ENCODE data around the gene ANKRD17.

The ANKRD17 gene

DNA sequence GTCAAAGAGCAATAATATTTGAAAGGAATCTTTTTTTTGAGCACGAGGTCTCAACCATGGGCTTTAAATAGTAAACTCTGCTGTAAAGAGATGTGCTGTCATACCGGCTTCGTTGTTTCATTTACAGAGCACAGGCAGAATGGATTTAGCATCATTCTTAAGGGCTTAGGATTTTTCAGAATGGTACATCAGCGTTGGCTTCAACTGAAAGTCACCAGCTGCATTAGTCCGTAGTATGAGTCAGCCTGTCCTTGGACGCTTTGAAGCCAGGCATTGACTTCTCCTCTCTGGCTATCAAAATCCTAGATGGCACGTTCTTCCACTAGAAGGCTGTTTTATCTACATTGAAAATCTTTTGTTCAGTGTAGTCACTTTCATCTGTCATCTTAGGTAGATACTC, 212.7 kb downstream of the ANKRD17 start:
- no peak for DNase-seq

DNA sequence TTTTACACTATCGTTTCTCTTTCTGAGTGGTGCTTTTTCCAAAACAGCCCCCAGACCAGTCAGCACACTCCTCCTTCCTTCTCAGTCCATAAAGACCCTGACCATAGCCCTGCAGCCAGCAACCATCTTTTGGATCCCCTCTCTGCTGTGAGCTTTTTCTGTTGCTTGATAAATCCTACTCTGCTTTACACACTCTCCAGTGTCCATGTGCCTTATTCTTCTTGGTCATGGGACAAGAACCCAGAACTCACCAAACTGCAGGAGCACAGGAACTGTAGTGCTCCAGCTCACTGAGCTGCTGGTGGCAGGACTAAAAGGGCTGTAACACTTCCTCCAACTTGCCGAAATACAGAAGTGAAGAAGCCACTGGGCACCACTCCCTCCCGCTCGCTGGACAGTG, 221.5 kb downstream of the ANKRD17 start:
- DNase-seq, result no peak

- no peak for DNase-seq
These were observed 222.5 kb downstream of the ANKRD17 start for GRCh38 chr4:73036123-73036522.

- DNase-seq, result no peak
These were observed 223.7 kb downstream of the ANKRD17 start for GRCh38 chr4:73034896-73035295.

DNA sequence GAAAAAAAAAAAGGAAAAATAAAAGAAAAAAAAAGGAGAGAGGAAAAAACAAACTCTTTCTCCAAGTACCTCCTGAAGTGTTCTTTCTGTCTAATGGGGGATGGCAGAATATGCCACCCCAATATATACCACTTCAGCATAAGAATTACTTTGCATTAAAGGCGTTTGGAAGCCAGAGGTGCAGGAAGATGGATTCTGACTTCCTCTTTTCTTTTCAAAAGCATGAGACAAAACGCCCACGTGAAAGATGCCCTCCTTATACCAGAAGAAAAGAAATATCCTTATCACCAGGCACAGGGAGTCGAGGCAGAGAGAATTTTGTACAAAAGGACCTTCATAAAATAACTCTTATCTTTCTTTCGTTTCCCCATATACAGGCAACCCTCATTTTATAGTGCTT, 230.0 kb downstream of the ANKRD17 start:
- DNase-seq, result no peak
